GM21825 (cell line): Measurements from ENCODE around the gene IMP4.

Experiments used
- ATAC-seq: cut with Tn5 transposase; IDR thresholded peaks from one replicate; pipeline ENCODE4 v1.9.1; 2021; ENCODE audit warnings: mild to moderate bottlenecking, moderate library complexity; ENCODE audit not compliant: unreplicated experiment

The IMP4 gene

GRCh38 chr2:130355578-130356431, 13.1 kb downstream of the IMP4 start, which contains the start of gene PTPN18:
PTPN18 (plus strand) TSS chr2:130356056; CDS start chr2:130356108, 52 bp downstream.
- peak; percentile 89 for ATAC-seq

GRCh38 chr2:130357864-130358263, 15.2 kb downstream of the IMP4 start:
- no peak for ATAC-seq

GRCh38 chr2:130358420-130359350, 16.0 kb downstream of the IMP4 start:
- ATAC-seq, result no peak

GRCh38 chr2:130359466-130359865, 16.8 kb downstream of the IMP4 start:
- no peak for ATAC-seq

GRCh38 chr2:130363479-130363878, 20.8 kb downstream of the IMP4 start:
- no peak for ATAC-seq

- no peak for ATAC-seq
Measured at GRCh38 chr2:130365075-130365474, 22.4 kb downstream of the IMP4 start.

- ATAC-seq, result no peak
Measured at GRCh38 chr2:130365963-130366362, 23.3 kb downstream of the IMP4 start.

- no peak for ATAC-seq
Measured at GRCh38 chr2:130366720-130367119, 24.0 kb downstream of the IMP4 start.

GRCh38 chr2:130368786-130369185, 26.1 kb downstream of the IMP4 start:
- ATAC-seq, result no peak

GRCh38 chr2:130369311-130369964, 26.7 kb downstream of the IMP4 start:
- ATAC-seq, result no peak

- ATAC-seq, result no peak
Measured at GRCh38 chr2:130369965-130370341, 27.3 kb downstream of the IMP4 start.

GRCh38 chr2:130370490-130370889, 27.8 kb downstream of the IMP4 start:
- ATAC-seq, result no peak

- peak; percentile 26 for ATAC-seq
Measured at GRCh38 chr2:130371723-130372054, 29.0 kb downstream of the IMP4 start.

- ATAC-seq, result peak; percentile 68
Measured at GRCh38 chr2:130372055-130372832, 29.5 kb downstream of the IMP4 start.

GRCh38 chr2:130372833-130373807, 30.4 kb downstream of the IMP4 start:
- ATAC-seq, result no peak

GRCh38 chr2:130373808-130374365, 31.2 kb downstream of the IMP4 start:
- no peak for ATAC-seq

- no peak for ATAC-seq
Measured at GRCh38 chr2:130374587-130375290, 32.0 kb downstream of the IMP4 start.
